Fibroblast of lung (primary cell): Measurements from ENCODE around the gene CASP6. TPM values are rescaled to one million over a fixed set of nuclear protein-coding genes. Genes with fewer than 3 reads are reported as not detected.

Experiments
- DNase-seq, 2 donors: peaks; one replicate each; pipeline versions ENCODE4 v3.0.0 to v3.0.0-alpha.2; 2010; ENCODE audit warnings: low read depth in 2 of 2
- H2AFZ ChIP-seq: 2 replicates; pipeline ENCODE4 v1.5.1; 2012; ENCODE audit warnings: low read length, control low read depth, inconsistent platforms
- H3K27ac ChIP-seq: 2 replicates; pipeline ENCODE4 v1.5.1; 2011; ENCODE audit warnings: low read length, control low read depth; ENCODE audit not compliant: insufficient read depth
- H3K27me3 ChIP-seq: 2 replicates; pipeline ENCODE4 v1.5.1; 2011; ENCODE audit warnings: mild to moderate bottlenecking, low read length; ENCODE audit not compliant: control insufficient read depth, insufficient read depth
- H3K36me3 ChIP-seq: 2 replicates; pipeline ENCODE4 v1.5.1; 2011; ENCODE audit warnings: low read length; ENCODE audit not compliant: control insufficient read depth, insufficient read depth
- H3K4me1 ChIP-seq: 2 replicates; pipeline ENCODE4 v1.5.1; 2011; ENCODE audit warnings: low read length; ENCODE audit not compliant: control insufficient read depth, insufficient read depth; ENCODE audit errors: extremely low read depth
- H3K4me2 ChIP-seq: 2 replicates; pipeline ENCODE4 v1.5.1; 2011; ENCODE audit warnings: low read length, control low read depth; ENCODE audit not compliant: insufficient read depth; ENCODE audit errors: extremely low read depth
- H3K4me3 ChIP-seq, 4 experiments: fragments of 200-600 bp in 1 of 4; sonication (generic) in 1 of 4; replicated peaks in 1 of 4; 2 replicates each; pipeline ENCODE4 v1.5.1; 2011 to 2016; ENCODE audit warnings: low read length in 4 of 4, low read depth in 3 of 4, mild to moderate bottlenecking in 3 of 4, control low read depth in 2 of 4, inconsistent platforms in 1 of 4, mixed read lengths in 1 of 4; ENCODE audit not compliant: insufficient read depth in 1 of 4; ENCODE audit errors: control extremely low read depth in 1 of 4
- H3K79me2 ChIP-seq: 2 replicates; pipeline ENCODE4 v1.5.1; 2012; ENCODE audit warnings: mild to moderate bottlenecking, low read length, inconsistent platforms; ENCODE audit not compliant: control insufficient read depth, insufficient read depth
- H3K9ac ChIP-seq: 2 replicates; pipeline ENCODE4 v1.5.1; 2011; ENCODE audit warnings: mild to moderate bottlenecking, low read length, control low read depth; ENCODE audit not compliant: insufficient read depth
- H3K9me3 ChIP-seq: 2 replicates; pipeline ENCODE4 v1.5.1; 2012; ENCODE audit warnings: low read depth, low read length; ENCODE audit not compliant: control insufficient read depth, insufficient read depth
- H4K20me1 ChIP-seq: 2 replicates; pipeline ENCODE4 v1.5.1; 2011; ENCODE audit warnings: low read length; ENCODE audit not compliant: control insufficient read depth, insufficient read depth; ENCODE audit errors: extremely low read depth
- CTCF ChIP-seq, 2 donors: IDR thresholded peaks in 1 of 2; conservative IDR thresholded peaks in 1 of 2; 1 replicate in 1 of 2; 2 replicates in 1 of 2; pipeline ENCODE4 v1.5.1; 2011 to 2012; ENCODE audit warnings: low read length in 2 of 2, control low read depth in 1 of 2, inconsistent platforms in 1 of 2, low read depth in 1 of 2, mild to moderate bottlenecking in 1 of 2
- EZH2 ChIP-seq: IDR thresholded peaks from 2 replicates; pipeline ENCODE4 v1.5.1; 2012; ENCODE audit warnings: low read length, control low read depth, mild to moderate bottlenecking; ENCODE audit errors: missing control alignments
- polyA plus RNA-seq, 2 donors: library from polyadenylated mRNA; depleted of rRNA in 1 of 2; stranded (reverse) in 1 of 2; unstranded in 1 of 2; fragments of >200 nt; gene quantifications; 2 replicates each; pipeline ENCODE4 v1.2.1, GENCODE V29; 2011 to 2012; ENCODE audit warnings: missing spikeins in 1 of 2
- total RNA-seq: library from RNA; depleted of rRNA; stranded (reverse); fragments of >200 nt; gene quantifications from 2 replicates; pipeline ENCODE4 v1.2.1, GENCODE V29; 2014

CASP6 gene
- total and polyA plus RNA-seq, 2 donors (not counting 1 experiment from before 2014, with no cell fraction given): 33.5 to 44.7 TPM

- no peaks in the 10 kb centered on the region for H3K4me1 ChIP-seq
- H3K9me3 ChIP-seq: no peaks in the 10 kb centered on the region
- no peak overlapping the region for H3K9ac ChIP-seq
- no peaks in the 10 kb centered on the region for H3K27me3 ChIP-seq
- H3K4me3 ChIP-seq: no peak overlapping the region
- DNase-seq: no peak
- no peak overlapping the region for H3K27ac ChIP-seq
- H3K79me2 ChIP-seq: no peaks in the 10 kb centered on the region
- TF ChIP-seq EZH2 (no peak), CTCF (conservative IDR thresholded peaks at IDR 0.05 in 1 of 2, IDR thresholded peaks at IDR 0.05 in 1 of 2; ENCODE audit: low read depth in 1 of 2, low read length in 2 of 2) (no peak)
- H4K20me1 ChIP-seq: no peaks in the 10 kb centered on the region
- H2AFZ ChIP-seq: no peak overlapping the region
- H3K36me3 ChIP-seq: no peaks in the 10 kb centered on the region
- no peak overlapping the region for H3K4me2 ChIP-seq
Observed at GRCh38 chr4:109722357-109722756, 19.1 kb upstream of the CASP6 start.

GRCh38 chr4:109721033-109721432 is 17.8 kb upstream of the CASP6 start:
- Histone ChIP-seq H3K4me3 (no peak overlapping the region), H3K4me2 (no peak overlapping the region), H3K36me3 (no peaks in the 10 kb centered on the region), H3K4me1 (no peaks in the 10 kb centered on the region), H3K79me2 (no peaks in the 10 kb centered on the region), H3K9ac (no peak overlapping the region), H2AFZ (no peak overlapping the region), H3K27me3 (no peaks in the 10 kb centered on the region), H3K9me3 (no peaks in the 10 kb centered on the region), H4K20me1 (no peaks in the 10 kb centered on the region), H3K27ac (no peak overlapping the region)
- TF ChIP-seq EZH2 (no peak), CTCF (conservative IDR thresholded peaks at IDR 0.05 in 1 of 2, IDR thresholded peaks at IDR 0.05 in 1 of 2; ENCODE audit: low read depth in 1 of 2, low read length in 2 of 2) (no peak)
- DNase-seq: peak; percentile 20 to 64

GRCh38 chr4:109719604-109720003 is 16.4 kb upstream of the CASP6 start:
- Histone ChIP-seq H3K27me3 (no peaks in the 10 kb centered on the region), H3K36me3 (no peaks in the 10 kb centered on the region), H3K9me3 (no peaks in the 10 kb centered on the region), H3K27ac (no peak overlapping the region), H3K4me1 (no peaks in the 10 kb centered on the region), H4K20me1 (no peaks in the 10 kb centered on the region), H3K4me3 (no peak overlapping the region), H2AFZ (no peak overlapping the region), H3K4me2 (no peak overlapping the region), H3K9ac (no peak overlapping the region), H3K79me2 (no peaks in the 10 kb centered on the region)
- no peak for DNase-seq
- no peak for TF ChIP-seq EZH2
- no peak for TF ChIP-seq CTCF (conservative IDR thresholded peaks at IDR 0.05 in 1 of 2, IDR thresholded peaks at IDR 0.05 in 1 of 2; ENCODE audit: low read depth in 1 of 2, low read length in 2 of 2)
